HG03159 (cell line): ENCODE results near the gene POLH.
"Not testable (repeated sequence)": the region's sequence is repeated elsewhere in the genome, so short reads cannot be mapped to it uniquely, and the experiment has no call there.

Source experiments
- ATAC-seq: cut with Tn5 transposase; IDR thresholded peaks from one replicate; pipeline ENCODE4 v1.9.1; 2021; ENCODE audit warnings: mild to moderate bottlenecking, moderate library complexity; ENCODE audit not compliant: unreplicated experiment

The POLH gene

DNA sequence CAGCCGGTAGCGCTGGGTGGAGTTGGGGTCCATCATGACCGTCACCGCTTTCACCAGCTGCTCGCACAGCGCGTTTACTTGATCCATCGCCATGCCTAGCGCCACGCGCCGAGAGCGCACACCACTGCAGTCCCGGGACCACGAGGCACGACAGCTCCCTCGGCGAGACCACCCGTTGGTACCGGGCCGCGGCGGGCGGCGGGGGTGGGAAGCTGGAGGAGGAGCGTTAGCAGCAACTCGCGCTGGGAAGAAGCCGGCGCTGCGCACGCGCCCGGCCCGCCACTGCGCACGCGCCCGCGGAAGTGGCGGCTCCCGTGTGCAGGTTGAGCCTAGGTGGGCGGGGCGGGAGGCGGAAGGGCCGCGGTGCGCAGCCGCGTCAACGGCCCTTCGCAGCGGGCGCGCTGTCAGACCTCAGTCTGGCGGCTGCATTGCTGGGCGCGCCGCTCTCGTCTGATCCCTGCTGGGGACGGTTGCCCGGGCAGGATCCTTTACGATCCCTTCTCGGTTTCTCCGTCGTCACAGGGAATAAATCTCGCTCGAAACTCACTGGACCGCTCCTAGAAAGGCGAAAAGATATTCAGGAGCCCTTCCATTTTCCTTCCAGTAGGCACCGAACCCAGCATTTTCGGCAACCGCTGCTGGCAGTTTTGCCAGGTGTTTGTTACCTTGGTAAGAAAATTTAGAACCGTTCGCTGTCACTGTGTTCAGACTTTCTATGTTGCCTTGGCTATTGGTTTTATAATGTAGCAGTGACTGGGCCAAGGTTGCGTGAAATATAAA lies at the start of gene POLH, which contains the start of gene XPO5:
Gene POLH (plus strand): TSS at position 414 of the 780 bp plus-strand sequence. CDS start 6,135 bp downstream, outside the sequence.
Gene XPO5 (minus strand): TSS at position 267 of the 780 bp plus-strand sequence. CDS start 174 bp downstream, at position 93.
- peak; percentile 88 for ATAC-seq

- ATAC-seq: no peak
Measured at GRCh38 chr6:43532201-43532600, 43.8 kb upstream of the POLH start.

DNA sequence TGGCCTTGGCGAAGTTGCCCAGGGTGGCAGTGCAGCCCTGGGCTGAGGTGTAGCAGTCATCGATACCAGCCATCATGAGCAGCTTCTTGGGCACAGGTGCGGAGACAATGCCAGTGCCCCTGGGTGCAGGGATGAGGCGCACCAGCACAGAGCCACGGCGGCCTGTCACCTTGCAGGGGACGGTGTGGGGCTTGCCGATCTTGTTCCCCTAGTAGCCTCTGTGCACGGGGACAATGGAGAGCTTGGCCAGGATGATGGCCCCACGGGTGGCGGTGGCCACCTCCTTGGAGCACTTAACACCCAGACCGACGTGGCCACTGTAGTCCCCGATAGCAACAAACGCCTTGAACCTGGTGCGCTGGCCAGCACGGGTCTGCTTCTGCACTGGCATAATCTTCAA lies 37.0 kb upstream of the POLH start:
- ATAC-seq: not testable (repeated sequence)

- ATAC-seq: not testable (repeated sequence)
Measured at GRCh38 chr6:43539409-43539808, 36.6 kb upstream of the POLH start.

GRCh38 chr6:43540507-43540906 lies 35.5 kb upstream of the POLH start:
- no peak for ATAC-seq

DNA sequence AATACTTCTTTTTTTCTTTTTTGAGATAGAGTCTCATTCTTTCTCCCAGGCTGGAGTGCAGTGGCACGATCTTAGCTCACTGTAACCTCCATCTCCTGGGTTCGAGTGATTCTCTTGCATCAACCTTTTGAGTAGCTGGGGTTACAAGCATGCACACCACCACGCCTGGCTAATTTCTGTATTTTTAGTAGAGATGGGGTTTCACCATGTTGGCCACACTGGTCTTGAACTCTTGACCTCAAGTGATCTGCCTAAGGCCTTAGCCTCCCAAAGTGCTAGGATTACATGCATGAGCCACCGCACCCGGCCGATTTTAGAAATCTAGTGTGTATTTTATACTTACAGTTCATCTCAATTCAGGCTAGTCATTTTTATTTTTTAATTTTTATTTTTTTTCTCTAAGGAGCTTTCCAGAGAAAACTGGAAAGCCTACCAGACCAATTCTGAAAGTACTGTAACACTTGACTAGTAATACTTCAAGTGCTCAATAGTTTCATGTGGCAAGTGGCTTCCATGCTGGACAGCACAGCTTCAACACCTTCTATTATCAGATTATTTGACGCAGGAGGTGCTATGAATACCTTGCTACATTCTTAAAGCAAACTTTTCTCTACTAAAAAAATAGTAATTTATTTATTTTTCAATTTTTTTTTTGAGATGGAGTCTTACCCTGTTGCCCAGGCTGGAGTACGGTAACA lies 34.1 kb upstream of the POLH start:
- no peak for ATAC-seq

DNA sequence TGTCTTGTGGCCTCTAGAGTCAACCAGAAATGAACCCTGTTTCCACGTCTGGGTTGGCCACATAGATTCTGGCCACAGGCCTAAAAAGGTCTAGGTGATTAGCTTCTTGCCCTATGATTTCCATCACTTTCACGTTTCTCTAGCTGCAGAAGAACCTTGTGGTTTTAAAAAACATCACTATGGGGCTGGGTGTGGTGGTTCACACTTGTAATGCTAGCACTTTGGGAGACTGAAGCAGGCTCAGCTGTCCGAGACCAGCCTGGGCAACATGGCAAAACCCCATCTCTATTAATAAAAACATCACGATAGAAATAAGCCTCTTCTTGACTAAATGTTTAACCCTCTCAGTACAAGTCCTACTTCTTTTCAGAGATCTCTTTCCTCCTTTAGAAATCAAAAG lies 31.5 kb upstream of the POLH start:
- ATAC-seq: no peak

DNA sequence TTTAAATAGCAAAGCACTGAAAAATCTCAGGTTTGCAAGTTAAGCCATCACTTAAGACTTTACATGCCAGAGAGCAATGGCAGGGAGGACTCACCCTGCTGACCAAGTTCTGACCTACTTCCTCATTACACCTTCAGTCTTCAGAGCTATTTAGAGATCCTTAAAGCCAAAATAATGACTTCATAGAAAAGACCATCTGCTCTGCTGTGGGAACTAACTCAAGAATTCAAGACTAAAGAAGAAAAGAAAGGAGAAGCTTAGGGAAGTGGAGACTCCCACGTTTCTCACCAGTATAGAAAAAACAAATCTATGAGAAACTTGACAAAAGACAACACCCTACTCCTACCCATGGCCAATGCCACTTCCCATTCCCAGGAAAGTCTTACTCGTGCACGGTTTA lies 28.8 kb upstream of the POLH start:
- ATAC-seq: no peak

DNA sequence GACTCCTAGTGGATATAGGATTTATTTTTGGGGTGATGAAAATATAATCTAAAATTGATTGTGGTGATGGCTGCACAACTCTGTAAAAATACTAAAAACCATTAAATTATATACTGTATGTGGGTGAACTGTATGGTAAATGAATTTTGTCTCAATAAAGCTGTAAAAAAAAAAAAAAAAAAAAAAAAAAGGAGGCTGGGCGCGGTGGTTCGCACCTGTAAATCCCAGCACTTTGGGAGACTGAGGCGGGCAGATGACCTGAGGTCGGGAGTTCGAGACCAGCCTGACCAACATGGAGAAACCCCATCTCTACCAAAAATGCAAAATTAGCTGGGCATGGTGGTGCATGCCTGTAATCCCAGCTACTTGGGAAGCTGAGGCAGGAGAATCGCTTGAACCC lies 18.4 kb upstream of the POLH start:
- ATAC-seq: not testable (repeated sequence)

GRCh38 chr6:43559328-43559727 lies 16.7 kb upstream of the POLH start:
- ATAC-seq: no peak

DNA sequence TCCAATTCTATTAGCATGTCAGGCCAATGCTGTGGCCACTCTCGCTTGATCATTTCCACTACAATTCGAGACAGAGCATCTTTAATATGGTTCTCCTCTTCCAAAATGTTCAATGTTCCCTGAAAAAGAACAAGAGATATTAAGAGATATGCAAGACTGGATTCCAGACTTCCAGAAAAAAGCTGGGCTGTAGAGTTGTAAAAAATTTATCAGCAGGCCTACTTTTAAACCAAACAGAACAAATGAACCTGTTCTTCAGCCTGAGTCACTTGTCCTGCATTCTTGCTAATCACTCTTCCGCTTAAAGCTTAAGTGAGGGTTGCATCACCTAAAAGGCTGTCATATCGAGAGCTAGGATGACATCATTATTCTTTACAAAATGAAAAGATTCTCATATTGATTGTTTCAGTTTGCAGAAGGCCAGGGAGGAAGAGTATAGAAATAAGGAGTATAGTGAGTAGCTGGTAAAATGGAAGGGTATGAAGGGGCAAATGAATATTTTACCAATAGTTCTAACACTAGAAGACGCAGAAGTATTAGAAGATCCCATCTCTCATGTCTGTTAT lies 5.0 kb upstream of the POLH start:
- ATAC-seq: no peak

GRCh38 chr6:43572015-43572414 lies 4.0 kb upstream of the POLH start:
- ATAC-seq: no peak

DNA sequence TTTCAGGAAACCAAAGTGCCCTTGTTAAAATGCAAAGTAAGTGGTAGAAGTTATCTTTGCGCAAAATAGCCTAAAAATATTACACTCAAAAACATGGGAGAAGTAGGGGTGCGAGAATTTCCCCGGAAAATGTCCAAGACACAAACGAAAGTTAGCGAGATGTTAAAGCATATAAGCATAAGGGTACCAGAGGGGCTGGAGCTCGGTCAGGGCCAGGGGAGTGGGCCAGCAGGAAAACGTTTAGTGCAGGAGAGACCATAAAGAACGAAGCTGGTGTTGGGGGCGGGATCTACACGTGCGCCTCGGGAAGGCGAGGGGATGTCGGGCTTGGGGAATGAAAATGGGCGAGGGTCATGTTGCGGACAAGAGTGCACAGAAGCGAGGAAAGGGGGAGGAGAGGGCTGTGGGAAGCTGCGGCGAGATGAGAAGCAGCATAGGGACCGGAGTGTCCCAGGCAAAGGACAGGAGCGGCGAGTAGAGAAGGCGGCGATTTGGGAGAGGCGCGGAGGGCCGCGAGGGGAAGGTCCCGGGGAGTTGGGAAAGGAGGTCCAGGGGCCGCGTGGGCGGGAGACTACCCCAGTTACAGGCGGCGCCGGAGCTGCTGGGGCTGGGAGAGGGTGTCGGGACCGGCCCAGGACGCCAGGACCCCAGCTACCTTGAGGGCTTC lies 747 bp upstream of the POLH start:
- ATAC-seq: no peak

DNA sequence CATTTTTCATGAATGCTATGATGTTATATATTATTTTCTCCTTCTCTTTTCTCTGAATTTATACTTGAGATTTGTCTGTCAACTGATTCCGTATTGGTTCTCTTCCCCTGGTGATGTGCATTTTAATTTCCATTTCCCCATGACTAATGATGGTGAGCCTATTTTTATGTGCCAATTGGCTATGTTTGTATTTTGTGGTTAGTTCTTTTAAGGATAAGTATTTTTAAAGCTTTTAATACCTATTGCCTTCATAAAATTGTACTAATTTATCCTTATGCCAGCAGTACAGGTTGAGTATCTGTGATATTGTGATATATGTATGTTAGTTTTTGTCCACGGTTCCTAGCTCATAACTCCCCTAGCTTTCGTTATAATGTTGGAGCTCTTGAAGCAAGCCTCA lies 2.8 kb downstream of the POLH start:
- ATAC-seq: no peak

DNA sequence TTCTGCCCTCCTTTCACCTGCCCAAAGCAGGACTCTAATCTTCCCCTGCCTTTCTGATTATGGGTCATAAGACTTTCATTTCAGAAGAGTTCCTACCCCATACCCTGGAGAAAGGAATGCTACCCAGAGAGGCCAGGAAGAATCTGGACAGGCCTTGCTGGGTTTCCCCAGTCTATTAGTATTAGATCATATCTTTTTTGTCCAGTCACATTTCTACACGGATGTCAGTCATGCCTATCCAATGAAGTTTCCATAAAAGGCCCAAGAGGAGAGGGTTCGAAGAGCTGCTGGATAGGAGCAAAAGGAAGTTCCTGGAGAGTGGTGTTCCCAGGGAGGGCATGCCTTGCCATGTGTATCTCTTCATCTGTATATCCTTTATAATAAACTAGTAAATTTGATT lies 3.2 kb downstream of the POLH start:
- ATAC-seq: no peak

- no peak for ATAC-seq
Measured at GRCh38 chr6:43582911-43583310, 6.9 kb downstream of the POLH start.

- no peak for ATAC-seq
Measured at GRCh38 chr6:43584892-43585570, 9.0 kb downstream of the POLH start.

DNA sequence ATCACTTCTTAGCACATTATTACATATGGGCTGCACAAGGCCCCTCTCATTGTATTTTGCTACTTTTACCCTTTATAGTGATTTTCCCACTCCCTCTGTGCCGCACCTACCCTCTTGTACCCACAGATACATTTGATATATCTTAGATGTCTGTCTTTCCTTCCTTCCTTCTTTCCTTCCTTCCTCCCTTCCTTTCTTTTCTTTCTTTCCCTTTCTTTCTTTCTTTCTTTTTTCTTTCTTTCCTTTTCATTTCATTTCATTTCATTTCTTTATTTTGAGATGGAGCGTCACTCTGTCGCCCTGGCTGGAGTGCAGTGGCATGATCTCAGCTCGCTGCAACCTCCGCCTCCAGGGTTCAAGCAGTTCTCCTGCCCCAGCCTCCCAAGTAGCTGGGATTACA lies 12.2 kb downstream of the POLH start:
- ATAC-seq: no peak

- not testable (repeated sequence) for ATAC-seq
Measured at GRCh38 chr6:43589564-43589963, 13.6 kb downstream of the POLH start.

- ATAC-seq: no peak
Measured at GRCh38 chr6:43593938-43594337, 18.0 kb downstream of the POLH start.

DNA sequence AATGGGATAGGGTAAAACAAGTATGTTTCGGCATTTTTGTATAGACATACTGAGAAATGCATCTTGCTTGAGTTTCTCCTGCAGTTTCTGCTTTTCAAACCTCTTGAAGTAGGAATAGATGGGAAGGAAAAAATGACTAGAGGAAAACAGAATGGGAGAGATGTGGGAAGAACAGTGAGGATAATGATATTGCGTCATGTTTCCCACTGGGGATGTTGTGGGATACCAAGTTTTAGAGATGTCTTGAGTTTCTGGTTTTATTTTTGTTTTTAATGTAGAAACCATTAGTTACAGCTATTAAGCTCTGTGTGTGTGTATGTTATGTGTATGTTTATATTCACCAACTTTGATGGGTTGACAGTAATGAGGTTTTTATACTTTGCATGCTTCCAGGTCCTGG lies 24.6 kb downstream of the POLH start:
- ATAC-seq: no peak
